NCI-H2196 treated with DMSO at 0.1 percent for 48 hours (cell line): Measurements from ENCODE around the gene ELK1.

ENCODE experiments used
- DNase-seq: peaks from one replicate; lab custom pipeline; 2025; ENCODE audit not compliant: unreplicated experiment; lab: John Stamatoyannopoulos, UW

ELK1 gene

DNA sequence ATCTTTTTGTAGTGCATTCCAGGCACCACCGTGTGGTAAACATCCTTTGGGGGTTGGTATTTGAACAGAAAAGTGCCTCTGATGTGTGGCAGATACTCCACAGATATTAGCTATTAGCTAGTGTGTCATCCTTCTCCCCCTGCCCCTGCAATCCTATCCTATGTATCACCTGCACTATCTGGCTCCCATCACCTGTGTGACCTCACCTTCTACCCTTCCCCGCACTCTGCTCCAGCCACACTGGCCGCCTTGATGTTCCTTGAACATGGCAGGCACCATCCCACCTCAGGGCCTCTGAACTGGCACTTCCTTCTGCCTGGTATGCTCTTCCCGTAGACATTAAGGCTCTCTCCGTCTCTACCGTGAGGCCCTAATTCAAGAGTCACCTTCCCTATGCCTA lies 3.7 kb downstream of the ELK1 start:
- DNase-seq = no peak

DNA sequence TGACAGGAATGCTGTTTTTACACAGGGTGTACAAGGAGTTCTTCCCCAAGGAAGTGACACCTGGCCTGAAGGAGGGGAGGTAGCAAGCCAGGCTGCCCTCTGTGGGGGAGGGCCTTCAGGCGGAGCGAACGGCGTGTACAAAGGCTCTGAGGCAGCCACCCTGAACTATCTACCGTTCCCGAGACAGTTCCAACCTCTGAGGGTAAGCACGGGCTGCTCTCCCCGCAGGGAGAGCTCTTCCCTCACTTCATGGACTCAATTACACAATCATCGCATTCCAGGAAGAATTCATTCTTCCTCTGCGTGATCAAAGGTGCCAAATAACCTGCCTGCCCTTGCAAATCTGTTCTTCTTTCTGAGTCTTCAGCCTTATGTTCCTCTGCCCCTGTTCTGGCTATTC lies 4.8 kb downstream of the ELK1 start:
- no peak for DNase-seq

DNA sequence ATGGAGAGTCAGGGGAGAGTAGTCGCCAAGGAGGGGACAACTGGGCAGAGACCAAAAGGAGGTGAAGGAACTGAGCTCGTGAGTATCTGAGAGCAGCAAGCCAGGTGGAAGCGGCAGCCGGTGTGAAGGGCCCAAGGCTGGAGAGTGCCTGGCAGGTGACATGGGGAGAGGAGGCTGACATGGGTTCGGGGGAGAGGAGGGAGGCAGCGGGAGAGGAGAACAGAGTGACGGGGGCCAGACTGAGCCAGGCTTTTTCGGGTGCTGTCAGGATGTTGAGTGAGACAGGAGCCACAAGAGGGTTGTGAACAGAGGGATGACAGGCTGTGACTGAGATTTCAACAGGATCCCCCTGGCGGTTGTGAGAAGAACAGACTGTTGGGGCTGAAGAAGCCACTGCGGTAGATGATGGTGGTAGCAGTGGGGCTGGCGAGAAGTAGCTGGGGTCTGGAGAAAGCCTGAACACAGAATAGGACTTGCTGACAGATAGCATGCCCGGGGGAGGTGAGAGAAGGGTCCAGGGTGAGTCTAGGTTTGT lies 5.7 kb downstream of the ELK1 start:
- no peak for DNase-seq

DNA sequence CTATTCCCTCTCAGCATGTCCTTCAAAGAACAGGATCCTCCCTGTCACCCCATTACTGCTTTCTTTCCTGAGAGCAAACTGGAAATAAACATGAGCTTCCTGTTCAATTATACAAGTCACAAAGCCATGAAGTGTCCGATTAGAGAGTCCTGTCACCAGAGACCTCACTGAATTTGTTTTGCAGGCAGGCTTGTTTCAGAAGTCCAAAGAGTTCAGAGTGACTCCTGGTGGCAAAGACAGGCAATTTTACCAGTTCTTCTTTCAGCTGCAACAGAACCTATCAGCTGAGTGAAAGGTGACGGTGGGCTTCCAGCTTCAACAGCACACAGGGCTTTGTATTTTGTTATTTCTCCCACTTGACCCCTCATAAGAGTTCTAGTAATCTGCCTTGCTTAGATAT lies 6.4 kb downstream of the ELK1 start:
- peak; percentile 0 for DNase-seq

DNA sequence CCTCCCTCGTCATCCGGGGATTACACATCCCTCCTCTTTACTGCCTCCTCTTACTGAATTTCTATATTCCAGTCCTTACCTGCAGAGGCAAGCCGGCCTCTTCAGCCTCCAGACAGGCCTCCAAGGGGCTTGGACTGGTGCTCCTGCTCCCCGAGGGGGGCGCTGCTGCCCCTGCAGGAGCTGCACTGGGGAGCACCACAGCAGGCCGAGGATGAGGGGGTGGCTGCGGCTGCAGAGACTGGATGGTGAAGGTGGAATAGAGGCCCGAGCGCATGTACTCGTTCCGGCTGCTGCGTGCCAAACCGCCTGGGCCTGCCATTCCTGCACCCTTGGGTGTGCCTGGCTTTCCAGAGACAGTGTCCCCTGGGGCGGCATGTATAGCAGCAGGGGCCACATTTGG lies 11.5 kb downstream of the ELK1 start:
- DNase-seq = no peak

DNA sequence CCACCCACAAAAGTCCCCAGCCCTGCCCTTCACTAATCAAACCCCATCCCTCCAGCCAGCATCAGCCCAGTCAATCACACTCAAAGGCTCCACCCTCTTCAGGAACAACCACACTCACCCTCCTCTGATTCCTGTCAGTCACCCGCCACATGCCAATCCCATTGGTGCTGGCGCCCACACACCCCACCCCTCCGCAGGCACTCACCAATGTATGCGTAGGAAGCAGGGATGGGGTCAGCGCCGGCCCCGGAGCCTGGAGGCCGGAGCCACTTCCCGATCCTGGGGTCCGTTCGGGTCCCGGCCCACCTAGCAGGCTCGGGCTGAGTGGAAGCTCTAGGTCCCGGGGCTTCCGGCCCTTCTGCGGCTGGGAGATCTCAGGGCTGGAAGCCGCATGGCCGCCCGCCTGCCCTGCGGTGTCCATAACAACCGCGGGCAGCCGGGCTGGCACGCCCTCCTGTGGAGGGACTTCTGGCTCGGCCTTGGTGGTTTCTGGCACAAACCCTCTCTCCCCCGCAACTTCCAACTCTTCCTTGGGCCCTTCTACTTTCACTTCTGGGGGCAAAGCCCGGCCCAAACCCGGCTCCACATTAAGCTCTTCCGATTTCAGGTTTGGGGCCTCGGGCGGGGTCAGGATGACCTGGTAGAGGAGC lies 12.7 kb downstream of the ELK1 start:
- DNase-seq = no peak

DNA sequence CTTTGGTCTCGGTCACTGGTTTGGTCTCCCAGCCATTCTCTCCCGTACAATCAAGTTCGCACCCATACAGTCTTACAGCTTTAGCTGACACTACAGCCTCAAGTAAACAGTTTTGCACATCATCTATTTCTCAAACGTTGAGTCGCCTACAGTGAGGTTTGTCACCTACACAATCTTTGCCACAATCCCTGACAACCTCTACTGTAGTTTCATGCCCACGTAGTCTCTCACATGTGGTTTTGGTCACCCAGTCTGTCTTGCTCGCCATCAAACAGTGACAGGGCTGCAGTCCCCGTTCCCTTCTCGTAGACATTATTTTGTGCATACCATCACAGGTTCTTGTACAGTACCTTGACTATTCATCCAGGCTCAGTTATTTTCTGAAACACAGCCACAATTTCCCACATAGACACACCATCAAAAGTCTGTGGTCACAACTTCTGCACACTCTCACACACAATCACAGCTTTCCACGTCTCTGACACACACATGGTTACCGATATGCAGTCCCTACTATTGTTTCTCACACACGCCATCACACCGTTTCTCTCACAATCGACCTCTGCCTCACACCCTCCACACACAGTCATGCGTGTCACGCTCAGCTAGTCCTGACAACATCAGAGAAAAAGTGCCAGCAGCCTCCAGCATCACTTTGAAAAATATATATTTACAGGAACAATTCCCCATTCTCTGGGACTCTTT lies 15.3 kb downstream of the ELK1 start:
- no peak for DNase-seq

DNA sequence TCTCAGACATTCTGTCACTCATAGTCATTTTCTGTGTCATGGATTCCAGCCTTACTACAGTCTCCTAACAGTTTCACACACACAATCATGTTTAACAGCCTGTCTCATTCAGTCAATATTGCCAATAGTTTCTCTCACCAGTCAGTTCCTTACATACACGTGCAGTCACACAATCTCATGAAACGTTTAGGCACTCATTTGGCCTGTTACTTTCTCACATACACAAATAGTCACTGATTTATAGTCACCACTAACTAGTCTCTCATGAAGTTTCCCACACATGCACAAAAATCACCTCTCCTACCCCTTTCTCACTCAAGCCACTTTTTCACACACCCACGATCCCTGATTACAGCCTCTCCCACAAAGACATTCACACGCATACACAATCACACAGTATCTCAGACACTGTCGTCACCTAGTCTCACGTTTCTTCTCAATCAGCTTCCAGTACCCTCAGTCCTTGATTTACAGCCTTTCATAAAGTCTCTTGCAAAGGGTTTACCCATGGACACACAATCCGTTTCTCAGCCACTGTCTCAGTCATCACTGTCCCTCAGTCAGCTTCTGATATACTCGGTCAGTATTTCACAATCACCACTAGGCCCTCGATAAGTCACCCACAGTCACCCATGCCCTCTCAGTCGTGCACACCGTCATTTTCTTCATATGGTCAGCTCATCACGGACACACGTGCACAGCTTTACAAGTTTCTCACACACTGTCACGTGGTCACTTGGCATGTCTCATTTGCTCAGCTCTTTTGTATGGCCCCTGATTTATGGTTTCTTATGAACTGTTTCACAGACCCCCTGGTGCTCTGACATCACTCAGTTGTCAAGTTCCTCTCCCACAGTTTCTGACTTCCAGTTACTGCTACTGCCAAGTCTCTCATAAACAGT lies 16.4 kb downstream of the ELK1 start:
- DNase-seq = no peak

DNA sequence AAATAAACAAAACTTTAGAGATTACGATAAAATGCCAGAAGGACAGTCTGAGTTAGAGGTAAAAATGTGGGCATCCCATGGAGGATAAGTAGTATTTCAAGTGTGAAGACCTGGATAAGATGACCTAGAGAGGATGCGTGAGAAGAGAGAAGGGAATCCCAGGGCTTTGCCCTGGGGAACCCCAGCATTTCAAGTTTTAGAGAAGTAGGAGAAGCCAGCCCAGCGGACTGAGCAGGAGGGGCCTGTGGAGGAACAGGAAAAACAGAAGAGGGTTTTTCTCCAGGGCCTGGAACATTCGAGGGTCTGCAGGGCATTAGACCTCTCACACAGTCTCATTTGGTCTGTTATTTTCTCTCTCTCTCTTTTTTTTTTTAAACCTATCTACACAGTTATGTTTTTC lies 17.7 kb downstream of the ELK1 start:
- DNase-seq = no peak

DNA sequence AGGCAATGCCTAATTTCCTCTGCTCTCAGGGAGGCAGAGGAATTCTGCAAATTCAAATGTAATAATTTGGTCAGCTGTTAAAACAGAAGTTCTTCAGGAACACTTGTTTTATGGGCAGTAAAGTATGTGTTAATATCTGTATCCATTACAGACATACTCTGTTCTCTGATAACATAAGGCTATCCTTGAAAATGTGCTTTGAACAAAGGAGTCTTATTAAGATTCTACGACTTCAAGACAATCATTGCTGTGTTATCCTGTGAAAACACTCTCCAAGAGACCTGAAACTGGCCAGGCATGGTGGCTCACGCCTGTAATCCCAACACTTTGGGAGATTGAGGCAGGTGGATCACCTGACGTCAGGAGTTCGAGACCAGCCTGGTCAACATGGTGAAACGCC lies 18.7 kb downstream of the ELK1 start:
- DNase-seq = no peak

DNA sequence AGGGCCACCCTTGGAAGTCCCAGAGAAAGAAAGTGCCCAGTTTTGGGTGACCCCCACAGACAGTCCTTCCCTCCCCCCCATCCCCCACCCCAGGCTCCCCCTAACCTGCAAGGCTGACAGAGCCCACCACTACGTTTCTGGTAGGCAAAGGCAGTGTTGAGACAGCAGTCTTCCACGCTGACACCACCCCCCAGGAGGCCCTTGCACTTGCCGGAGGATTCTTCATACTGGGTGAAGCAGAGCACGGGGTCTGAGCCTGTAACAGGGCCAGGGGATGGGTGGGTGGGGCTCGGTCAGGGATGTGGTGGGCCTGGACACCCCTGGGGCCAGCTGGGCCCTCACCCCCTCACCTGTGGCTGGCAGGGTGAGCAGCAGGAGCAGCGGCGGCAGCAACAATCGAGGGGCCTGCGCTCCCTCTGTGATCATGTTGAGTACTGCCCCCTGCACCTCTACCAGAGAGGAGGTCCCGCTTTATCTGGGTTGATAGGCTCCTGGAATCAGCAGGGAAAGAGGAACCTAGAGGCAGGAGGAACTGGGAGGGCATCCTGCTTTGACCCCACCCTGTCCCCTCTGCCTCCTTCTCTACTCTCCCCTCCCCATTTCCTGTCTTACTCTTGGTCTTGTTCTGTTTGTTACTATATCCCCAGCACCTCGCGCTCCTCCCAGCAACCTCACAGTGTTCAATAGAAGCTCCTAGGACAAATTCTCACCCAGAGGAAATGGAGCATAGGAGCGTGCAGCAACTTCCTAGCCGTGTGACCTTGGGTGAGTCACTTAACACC lies 20.8 kb downstream of the ELK1 start, which contains the start of gene CFP:
Gene CFP, minus strand, starts transcription at position 512 of the 782 bp plus-strand sequence. Its CDS starts 86 bp downstream, at position 426.
- no peak for DNase-seq

DNA sequence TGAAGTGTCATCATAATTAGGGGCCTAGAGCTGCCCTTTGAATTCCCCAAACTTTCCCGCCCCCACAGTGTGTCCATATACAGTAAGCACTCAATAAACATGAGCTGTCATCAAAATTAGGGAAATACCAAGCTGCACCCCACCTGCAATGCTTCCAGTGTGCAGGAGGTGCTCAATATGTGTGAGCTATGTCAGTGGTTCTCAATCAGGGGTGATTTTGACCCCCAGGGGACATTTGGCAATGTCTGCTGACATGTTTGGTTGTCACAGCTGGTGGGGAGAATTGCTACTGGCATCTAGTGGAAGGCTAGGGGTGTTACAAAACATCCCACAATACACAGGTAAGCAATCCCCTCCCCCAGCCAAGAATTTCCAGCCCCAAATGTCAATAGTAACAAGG lies 21.4 kb downstream of the ELK1 start:
- DNase-seq = no peak

DNA sequence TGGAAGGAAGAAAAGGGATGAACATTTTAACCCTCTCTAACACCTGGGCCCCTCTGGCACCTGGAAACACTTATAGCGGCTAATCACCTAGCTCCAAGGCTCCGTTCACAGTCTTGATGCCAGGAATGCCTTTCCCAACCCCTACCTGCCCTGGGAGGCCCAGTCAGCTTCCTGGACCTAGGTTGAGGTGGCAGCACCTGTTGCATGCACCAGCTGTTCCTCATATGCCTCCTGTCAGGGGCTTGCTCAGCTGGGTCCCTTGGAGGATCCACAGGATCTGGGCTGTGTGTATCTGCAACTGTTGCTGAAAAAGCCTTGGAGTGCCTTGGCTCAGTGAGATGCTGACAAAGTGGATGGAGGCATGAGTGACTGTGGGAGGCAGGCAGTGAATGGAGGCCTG lies 25.0 kb downstream of the ELK1 start:
- DNase-seq = no peak

DNA sequence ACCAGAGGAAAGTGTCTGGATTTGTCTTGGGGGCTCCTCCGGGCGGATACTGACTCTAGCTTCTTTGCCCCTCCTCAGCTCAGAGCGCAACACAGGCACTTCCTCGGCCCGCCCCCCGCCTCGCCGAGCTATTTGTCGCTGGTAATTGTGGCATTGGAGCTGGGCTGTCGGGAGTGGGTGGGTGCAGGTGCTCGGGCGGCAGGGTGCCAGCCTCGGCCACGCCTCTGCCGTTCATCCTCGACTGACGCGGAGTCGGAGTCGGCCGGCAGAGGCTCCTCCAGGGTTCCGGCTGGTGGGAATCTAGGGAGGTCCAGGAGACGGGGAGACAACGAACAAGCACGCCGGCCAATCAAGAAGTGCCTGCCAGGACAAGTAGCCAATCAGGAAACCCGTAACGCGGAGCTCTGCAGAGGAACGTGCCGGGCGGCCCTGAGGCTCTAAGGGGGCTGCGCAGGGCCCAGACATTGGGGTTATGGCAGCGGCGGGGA lies 26.8 kb downstream of the ELK1 start:
- peak; percentile 67 for DNase-seq

DNA sequence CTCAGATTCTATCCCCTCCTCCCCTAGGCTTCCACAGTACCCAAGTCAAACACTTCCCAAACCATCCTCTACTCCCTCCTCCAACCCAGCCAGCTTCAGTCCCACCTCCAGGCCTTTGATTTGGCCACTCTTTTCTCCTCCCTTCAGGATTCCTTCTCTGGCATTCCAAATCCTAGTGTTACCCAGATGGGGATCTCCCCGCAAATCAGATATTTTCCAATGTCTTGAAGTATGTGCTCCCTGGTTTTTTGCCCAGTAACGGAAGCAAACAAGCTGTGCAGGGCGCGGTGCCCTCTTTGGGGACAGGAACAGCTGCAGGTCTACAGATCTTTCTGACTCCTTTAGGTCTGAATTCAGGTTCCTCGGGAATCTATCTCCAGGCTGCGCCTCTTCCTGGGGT lies 28.5 kb downstream of the ELK1 start:
- DNase-seq = no peak

DNA sequence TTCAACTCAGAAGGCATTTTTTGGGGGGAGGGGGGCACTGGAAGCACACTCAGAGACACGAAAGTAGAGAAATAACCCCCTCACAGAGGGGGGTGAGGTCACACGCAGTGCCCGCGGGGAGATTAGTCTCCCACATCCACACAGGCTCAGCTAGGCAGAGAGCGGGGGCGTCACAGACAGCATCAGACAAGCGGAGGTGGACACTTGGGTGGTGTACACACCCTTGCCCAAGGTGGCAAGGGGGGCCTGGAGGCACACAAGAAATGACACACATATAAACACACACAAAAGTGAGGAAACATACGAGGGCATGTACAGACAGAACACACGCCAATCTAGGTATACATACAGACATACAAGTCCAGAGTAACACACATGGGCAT lies 30.1 kb downstream of the ELK1 start:
- no peak for DNase-seq

DNA sequence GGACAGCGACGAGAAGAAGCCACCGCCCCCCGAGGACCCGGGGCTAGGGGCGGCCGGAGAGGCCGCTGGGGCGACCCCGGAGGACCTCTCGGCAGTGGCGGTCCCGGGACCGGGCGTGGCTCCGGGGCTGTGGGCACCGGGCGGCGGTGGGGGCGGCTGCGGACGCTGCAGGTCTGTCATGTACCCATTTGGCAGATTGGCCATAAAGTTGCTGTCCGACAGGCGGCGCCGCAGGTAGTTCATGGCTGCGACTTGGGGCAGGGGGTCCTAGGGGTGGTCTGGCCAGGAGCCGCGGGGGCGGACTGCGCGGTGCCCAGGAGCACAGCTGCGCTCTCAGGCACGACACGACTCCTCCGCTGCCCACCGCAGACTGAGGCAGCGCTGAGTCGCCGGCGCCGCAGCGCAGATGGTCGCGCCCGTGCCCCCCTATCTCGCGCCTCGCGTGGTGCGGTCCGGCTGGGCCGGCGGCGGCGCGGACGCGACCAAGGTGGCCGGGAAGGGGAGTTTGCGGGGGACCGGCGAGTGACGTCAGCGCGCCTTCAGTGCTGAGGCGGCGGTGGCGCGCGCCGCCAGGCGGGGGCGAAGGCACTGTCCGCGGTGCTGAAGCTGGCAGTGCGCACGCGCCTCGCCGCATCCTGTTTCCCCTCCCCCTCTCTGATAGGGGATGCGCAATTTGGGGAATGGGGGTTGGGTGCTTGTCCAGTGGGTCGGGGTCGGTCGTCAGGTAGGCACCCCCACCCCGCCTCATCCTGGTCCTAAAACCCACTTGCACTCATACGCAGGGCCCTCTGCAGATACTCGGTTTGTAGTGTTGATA lies 30.7 kb downstream of the ELK1 start, which contains the start of gene SYN1:
Gene SYN1, minus strand, starts transcription at position 372 of the 817 bp plus-strand sequence. Its CDS starts 129 bp downstream, at position 243.
- DNase-seq = peak; percentile 38

DNA sequence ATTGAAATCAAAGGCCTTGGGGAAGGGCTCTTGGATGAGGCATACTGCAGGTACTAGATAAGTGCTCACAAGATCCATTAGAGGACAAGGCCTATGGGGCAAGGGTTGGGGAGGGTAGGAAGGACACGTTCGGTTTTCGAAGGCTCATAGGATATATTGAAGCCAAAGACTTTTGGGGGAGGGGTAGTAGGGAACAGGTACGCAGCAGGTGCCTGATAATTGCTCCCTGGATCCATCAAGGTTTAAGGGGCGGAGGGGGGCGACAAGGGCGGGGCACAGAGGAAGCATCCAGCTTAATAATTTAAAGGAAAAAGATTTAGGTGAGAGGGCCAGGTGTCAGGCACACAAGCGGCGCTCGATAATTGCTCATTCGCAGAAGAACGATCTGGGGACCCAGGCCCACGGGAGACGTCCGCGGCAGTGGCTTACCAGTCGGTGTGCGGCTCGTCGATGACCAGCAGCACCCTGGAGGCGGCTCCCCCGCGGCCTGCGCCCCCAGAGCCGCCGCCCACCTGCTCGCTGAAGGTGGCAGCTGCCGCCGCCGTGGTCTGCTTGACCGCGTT lies 31.4 kb downstream of the ELK1 start:
- DNase-seq = no peak

DNA sequence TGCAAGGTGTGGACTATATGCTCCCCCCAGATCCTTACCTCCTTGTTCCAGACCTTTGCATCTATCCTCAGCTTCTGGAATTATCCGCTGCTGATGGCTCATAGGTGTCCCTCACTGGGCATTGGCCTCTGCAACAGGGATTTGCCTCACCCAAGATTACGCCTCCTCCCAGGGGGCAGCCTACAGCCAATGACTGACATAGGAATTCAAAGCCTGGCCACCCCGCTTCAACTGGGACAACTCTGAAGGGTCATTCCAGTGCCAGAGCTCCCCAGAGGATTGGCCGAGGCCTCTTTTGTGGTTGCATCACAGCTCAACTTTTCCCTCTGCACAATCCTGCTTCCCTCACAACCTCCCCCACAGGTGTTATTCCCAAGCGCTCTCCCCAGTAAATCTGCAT lies 35.7 kb downstream of the ELK1 start:
- DNase-seq = no peak
